ENCODE measurements around the gene TTC32.

TTC32 gene

DNA sequence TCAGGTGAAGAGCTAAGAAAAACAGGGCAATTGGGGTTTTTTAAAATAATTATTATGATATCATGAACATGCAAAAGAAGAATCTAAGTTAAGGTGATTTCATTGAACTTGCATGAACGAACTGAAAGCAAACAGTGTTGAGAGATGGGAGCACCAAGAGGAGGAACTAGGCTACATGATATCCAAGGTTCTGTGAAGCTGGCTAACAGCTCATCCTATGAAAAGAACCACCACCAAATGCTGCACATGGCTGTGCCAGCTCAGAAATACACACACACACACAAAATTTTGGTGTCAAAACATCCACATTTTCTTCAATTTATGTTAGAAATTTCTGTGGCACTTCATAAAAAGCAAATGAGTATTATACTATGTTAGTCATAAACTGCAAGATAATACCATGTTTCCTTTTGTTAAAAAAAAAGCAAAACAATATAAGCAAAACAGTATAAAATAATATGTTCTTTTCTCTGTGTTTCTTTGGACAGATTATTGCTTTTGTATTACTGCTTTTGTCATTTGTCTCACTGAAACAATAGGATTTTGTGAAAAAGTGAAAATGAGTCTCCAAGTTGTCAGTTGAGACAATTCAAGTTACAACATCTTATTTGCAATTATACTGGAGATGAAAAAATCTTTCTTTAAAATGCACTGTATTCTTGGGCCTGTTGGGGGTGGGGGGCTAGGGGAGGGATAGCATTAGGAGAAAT is 12.6 kb upstream of the TTC32 start:
- Histone ChIP-seq H3K27me3 (ENCODE audit: insufficient read depth, insufficient read length) (no peaks in the 10 kb centered on the region), H3K4me1 (ENCODE audit: insufficient read depth, insufficient read length) (no peaks in the 10 kb centered on the region), H3K36me3 (ENCODE audit: insufficient read depth, insufficient read length, low read length) (peaks cover 18% of the 10 kb centered on the region), H3K9me3 (ENCODE audit: insufficient read depth, low read length) (no peaks in the 10 kb centered on the region), H3K4me3 (ENCODE audit: insufficient read length, low read depth) (no peak overlapping the region), H3K9ac (ENCODE audit: insufficient read length, low read depth) (no peak overlapping the region)
- DNase-seq (ENCODE audit: low read depth, low spot score), result no peak
- no peak for TF ChIP-seq ZNF274 (IDR thresholded peaks at IDR 0.05; ENCODE audit: low read depth, low read length)
- no peak for TF ChIP-seq SUZ12 (IDR thresholded peaks at IDR 0.05; ENCODE audit: extremely low read depth, insufficient read depth, insufficient read length)
- no peak for TF ChIP-seq YY1 (IDR thresholded peaks at IDR 0.05; ENCODE audit: insufficient read depth, insufficient read length)

DNA sequence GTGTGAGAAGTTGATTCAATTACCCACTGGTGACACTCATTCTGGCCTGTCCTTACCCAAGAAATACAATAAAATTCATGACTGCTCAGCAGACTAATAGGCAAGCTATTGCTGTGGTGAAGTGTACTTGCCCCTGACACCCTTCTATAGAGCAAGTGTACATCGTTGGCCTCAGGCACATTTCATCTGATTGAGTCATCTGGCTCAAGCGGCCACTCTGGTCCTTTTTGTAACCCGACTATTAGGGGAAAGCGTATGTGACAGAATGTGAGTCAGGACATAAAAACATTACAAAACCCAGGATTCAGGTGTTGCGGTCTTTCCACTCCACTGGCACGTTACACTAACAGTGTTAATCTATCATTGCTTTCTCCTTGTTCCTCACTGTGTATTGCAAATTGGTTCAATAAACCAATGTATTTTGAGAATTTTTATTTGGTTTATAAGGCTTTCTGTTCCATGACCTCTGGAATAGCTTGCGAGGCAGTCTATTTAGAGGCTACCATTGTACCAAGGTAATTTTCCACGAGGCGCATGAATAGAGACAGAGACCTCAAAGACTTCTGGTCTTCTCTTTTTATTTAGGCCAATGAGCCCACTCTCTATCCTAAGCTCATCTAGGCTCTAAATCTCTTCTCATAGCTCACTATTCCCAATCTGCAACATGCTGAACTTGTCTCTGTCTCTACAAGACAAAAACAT is 10.2 kb upstream of the TTC32 start:
- Histone ChIP-seq H3K4me1 (ENCODE audit: insufficient read depth, insufficient read length) (no peaks in the 10 kb centered on the region), H3K27me3 (ENCODE audit: insufficient read depth, insufficient read length) (no peaks in the 10 kb centered on the region), H3K9ac (ENCODE audit: insufficient read length, low read depth) (no peak overlapping the region), H3K4me3 (ENCODE audit: insufficient read length, low read depth) (no peak overlapping the region), H3K36me3 (ENCODE audit: insufficient read depth, insufficient read length, low read length) (peaks cover 18% of the 10 kb centered on the region), H3K9me3 (ENCODE audit: insufficient read depth, low read length) (no peaks in the 10 kb centered on the region)
- no peak for TF ChIP-seq YY1 (IDR thresholded peaks at IDR 0.05; ENCODE audit: insufficient read depth, insufficient read length)
- TF ChIP-seq ZNF274 (IDR thresholded peaks at IDR 0.05; ENCODE audit: low read depth, low read length), result no peak
- no peak for TF ChIP-seq SUZ12 (IDR thresholded peaks at IDR 0.05; ENCODE audit: extremely low read depth, insufficient read depth, insufficient read length)
- no peak for DNase-seq (ENCODE audit: low read depth, low spot score)

DNA sequence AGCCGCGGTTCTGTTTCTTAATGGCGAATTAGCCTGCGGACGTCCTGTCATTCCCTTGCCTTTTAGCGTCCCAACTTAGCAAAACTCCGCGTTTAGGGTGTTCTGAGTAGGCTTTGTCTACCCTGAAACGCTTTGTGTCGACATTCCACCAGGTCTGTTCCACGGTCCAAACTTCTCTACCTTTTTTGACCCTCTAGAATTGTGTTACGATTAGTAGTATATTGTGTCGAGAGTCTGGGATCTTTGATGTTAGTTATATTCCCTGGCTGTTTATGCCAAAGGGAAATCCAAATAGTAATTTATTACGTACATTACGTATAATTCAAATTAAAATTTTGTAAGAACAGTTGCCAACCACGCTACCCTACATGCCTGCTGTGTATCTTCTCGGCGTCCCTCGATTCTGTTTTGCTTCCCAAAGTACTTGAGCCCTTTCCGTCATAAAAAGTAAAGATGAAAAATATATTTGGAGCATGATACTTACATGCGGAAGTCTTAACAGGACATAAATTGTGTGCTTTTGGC is 495 bp upstream of the TTC32 start:
- peak overlapping the region; percentile 89 for H3K9ac ChIP-seq (ENCODE audit: insufficient read length, low read depth)
- H3K4me3 ChIP-seq (ENCODE audit: insufficient read length, low read depth), result peak overlapping the region; percentile 88
- no peak for DNase-seq (ENCODE audit: low read depth, low spot score)
- H3K4me1 ChIP-seq (ENCODE audit: insufficient read depth, insufficient read length), result no peaks in the 10 kb centered on the region
- H3K9me3 ChIP-seq (ENCODE audit: insufficient read depth, low read length), result no peaks in the 10 kb centered on the region
- TF ChIP-seq YY1 (IDR thresholded peaks at IDR 0.05; ENCODE audit: insufficient read depth, insufficient read length) (no peak), SUZ12 (IDR thresholded peaks at IDR 0.05; ENCODE audit: extremely low read depth, insufficient read depth, insufficient read length) (no peak), ZNF274 (IDR thresholded peaks at IDR 0.05; ENCODE audit: low read depth, low read length) (no peak)
- H3K36me3 ChIP-seq (ENCODE audit: insufficient read depth, insufficient read length, low read length), result peaks cover 5% of the 10 kb centered on the region
- no peaks in the 10 kb centered on the region for H3K27me3 ChIP-seq (ENCODE audit: insufficient read depth, insufficient read length)

DNA sequence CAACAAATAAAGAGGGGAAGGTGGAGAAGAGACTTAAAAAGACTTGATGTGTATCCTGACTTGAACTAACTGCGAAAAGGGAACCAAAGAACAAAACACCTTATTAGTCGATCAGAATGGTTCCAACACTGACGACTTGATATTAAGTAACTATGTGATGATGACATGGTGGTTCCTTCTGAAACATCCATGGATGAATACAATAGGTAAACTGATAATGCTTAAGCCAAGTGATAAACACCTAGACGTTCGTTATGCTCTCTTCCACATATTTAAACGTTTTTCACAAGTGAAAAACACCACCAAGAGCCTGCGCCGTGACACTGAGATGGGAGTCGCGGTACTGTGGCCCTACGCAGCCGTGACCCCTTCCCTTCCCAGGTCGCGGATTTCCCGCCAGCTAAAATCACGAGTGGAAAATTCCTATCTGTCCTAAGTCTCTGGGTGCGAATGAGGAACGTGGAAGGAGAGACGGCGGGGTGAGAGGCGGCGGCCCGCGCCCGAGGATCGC is 797 bp downstream of the TTC32 start:
- TF ChIP-seq YY1 (IDR thresholded peaks at IDR 0.05; ENCODE audit: insufficient read depth, insufficient read length) (no peak), ZNF274 (IDR thresholded peaks at IDR 0.05; ENCODE audit: low read depth, low read length) (no peak)
- Histone ChIP-seq H3K4me3 (ENCODE audit: insufficient read length, low read depth) (peak overlapping the region; percentile 88), H3K27me3 (ENCODE audit: insufficient read depth, insufficient read length) (no peaks in the 10 kb centered on the region), H3K4me1 (ENCODE audit: insufficient read depth, insufficient read length) (no peaks in the 10 kb centered on the region), H3K9me3 (ENCODE audit: insufficient read depth, low read length) (no peaks in the 10 kb centered on the region), H3K36me3 (ENCODE audit: insufficient read depth, insufficient read length, low read length) (peaks cover 5% of the 10 kb centered on the region), H3K9ac (ENCODE audit: insufficient read length, low read depth) (peak overlapping the region; percentile 89)
- no peak for DNase-seq (ENCODE audit: low read depth, low spot score)

DNA sequence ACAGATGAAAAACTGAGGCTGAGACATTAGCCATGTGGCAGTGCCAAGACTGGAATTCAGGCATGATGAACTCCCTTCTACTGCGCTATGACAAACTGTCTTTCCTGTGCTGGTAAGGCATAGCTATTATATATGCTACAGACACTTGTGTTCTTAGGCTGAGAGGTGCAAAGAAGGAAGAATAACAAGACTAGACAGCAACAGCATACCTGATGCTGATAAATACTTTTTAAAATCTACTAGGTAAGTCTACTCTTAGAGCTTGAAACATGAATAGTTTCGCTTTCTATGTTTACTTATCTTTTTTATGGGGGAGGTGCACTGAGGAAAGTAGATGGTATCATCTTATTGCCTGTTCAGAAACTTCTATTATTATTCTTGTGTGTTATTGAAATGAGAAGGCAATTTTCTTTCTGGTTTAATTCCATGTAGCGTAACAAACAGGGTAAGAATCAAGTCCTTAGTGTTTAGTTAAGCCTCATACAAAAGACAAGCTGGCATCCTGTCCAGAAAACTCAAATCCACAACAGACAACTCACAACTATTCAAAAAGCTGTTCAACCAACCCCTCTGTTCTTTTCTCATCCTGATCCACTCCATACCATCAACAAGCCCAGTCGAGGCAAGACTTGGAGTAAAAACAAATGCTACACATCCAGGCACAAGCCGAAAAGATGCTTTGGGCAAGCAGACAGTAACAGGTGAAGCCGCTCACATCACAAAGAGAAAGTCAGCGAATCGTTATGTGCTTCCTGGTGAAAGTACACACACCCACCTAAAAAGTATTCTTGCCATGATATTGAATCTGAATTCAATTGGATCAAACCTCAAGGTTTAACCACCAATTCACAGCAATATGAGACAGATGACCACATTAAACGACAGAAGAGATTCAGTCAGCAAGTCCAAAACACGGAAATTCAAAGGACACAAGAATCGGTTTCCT is 1.5 kb downstream of the TTC32 start:
- TF ChIP-seq SUZ12 (IDR thresholded peaks at IDR 0.05; ENCODE audit: extremely low read depth, insufficient read depth, insufficient read length), result no peak
- no peak for TF ChIP-seq YY1 (IDR thresholded peaks at IDR 0.05; ENCODE audit: insufficient read depth, insufficient read length)
- no peak for TF ChIP-seq ZNF274 (IDR thresholded peaks at IDR 0.05; ENCODE audit: low read depth, low read length)
- H3K4me1 ChIP-seq (ENCODE audit: insufficient read depth, insufficient read length), result no peaks in the 10 kb centered on the region
- no peak for DNase-seq (ENCODE audit: low read depth, low spot score)
- H3K36me3 ChIP-seq (ENCODE audit: insufficient read depth, insufficient read length, low read length), result peaks cover 5% of the 10 kb centered on the region
- no peaks in the 10 kb centered on the region for H3K9me3 ChIP-seq (ENCODE audit: insufficient read depth, low read length)
- peak overlapping the region; percentile 89 for H3K9ac ChIP-seq (ENCODE audit: insufficient read length, low read depth)
- peak overlapping the region; percentile 88 for H3K4me3 ChIP-seq (ENCODE audit: insufficient read length, low read depth)
- no peaks in the 10 kb centered on the region for H3K27me3 ChIP-seq (ENCODE audit: insufficient read depth, insufficient read length)

DNA sequence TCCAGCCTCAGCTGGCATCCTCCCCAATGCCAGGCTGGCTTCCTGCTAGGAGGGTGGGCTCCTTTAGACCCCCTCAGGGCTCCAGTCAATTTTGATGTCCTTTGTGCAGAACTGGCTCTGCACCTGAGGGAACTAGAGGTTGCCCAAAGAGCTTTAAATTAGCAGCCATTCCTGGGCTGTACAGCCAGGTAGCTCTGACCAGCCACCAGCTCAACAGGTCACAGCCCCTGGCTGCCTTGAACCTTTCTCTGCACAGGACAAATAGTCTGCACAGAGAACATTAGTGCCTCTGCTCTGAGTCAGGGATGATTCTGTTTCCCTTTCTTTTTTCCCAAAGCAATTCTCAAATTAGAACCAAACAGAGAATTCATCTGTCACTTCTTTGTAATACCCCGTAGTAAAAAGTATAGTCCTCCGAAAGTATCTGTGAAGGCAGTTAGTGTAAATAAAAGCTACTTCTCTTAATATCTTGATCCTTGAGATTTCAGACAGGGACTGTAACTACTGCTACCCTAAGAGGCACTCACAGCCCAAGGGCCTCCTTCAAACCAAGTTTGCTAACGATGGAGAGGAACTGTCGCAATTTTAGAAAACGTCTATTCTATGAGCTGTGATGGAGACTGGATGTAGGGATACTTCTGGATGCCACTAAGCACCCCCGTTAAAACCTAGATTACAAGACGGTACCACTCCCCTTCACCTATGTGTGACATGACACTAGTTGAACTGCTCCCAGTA is 3.0 kb downstream of the TTC32 start:
- Histone ChIP-seq H3K4me3 (ENCODE audit: insufficient read length, low read depth) (no peak overlapping the region), H3K9ac (ENCODE audit: insufficient read length, low read depth) (no peak overlapping the region)

More for the DNA sequence above, 3.0 kb downstream of the TTC32 start:
- no peak for DNase-seq (ENCODE audit: low read depth, low spot score)
- Histone ChIP-seq H3K4me1 (ENCODE audit: insufficient read depth, insufficient read length) (no peaks in the 10 kb centered on the region), H3K27me3 (ENCODE audit: insufficient read depth, insufficient read length) (no peaks in the 10 kb centered on the region), H3K36me3 (ENCODE audit: insufficient read depth, insufficient read length, low read length) (peaks cover 5% of the 10 kb centered on the region), H3K9me3 (ENCODE audit: insufficient read depth, low read length) (no peaks in the 10 kb centered on the region)
- TF ChIP-seq YY1 (IDR thresholded peaks at IDR 0.05; ENCODE audit: insufficient read depth, insufficient read length) (no peak), SUZ12 (IDR thresholded peaks at IDR 0.05; ENCODE audit: extremely low read depth, insufficient read depth, insufficient read length) (no peak), ZNF274 (IDR thresholded peaks at IDR 0.05; ENCODE audit: low read depth, low read length) (no peak)
